Measurements from ENCODE around the gene MUCL1.

GRCh38 chr12:54824402-54824801 lies 29.9 kb upstream of the MUCL1 start:
- no peak for TF ChIP-seq IKZF1 (IDR thresholded peaks at IDR 0.05)
- no peak for TF ChIP-seq BCLAF1 (IDR thresholded peaks at IDR 0.05)
- TF ChIP-seq FOXK2 (IDR thresholded peaks at IDR 0.05) = no peak
- no peak for TF ChIP-seq MAFF (IDR thresholded peaks at IDR 0.05; ENCODE audit: low read depth, low read length)
- no peak for TF ChIP-seq DRAP1 (CRISPR knock-in tag; IDR thresholded peaks at IDR 0.05)
- TF ChIP-seq HNF1A (IDR thresholded peaks at IDR 0.05; ENCODE audit: low read depth) = no peak
- no peak for TF ChIP-seq HNF1A (CRISPR knock-in tag; IDR thresholded peaks at IDR 0.05; ENCODE audit: borderline replicate concordance)
- TF ChIP-seq ZKSCAN8 (CRISPR knock-in tag; IDR thresholded peaks at IDR 0.05; ENCODE audit: borderline replicate concordance) = no peak
- TF ChIP-seq NFE2L2 (IDR thresholded peaks at IDR 0.05; ENCODE audit: low read length) = no peak
- TF ChIP-seq KLF6 (CRISPR knock-in tag; IDR thresholded peaks at IDR 0.05) = no peak
- TF ChIP-seq CTCF (CRISPR knock-in tag; IDR thresholded peaks at IDR 0.05) = no peak
- TF ChIP-seq CC2D1A (CRISPR knock-in tag; IDR thresholded peaks at IDR 0.05) = no peak
- TF ChIP-seq SIN3A (IDR thresholded peaks at IDR 0.05; ENCODE audit: borderline replicate concordance, low read depth, low read length) = no peak
- TF ChIP-seq ZNF280D (CRISPR knock-in tag; IDR thresholded peaks at IDR 0.05) = no peak
- TF ChIP-seq ZNF232 (CRISPR knock-in tag; IDR thresholded peaks at IDR 0.05; ENCODE audit: borderline replicate concordance) = no peak

Measured in HepG2 (cell line).